ENCODE data around the gene NFE2L3.
"Not testable (repeated sequence)": the region's sequence is repeated elsewhere in the genome, so short reads cannot be mapped to it uniquely, and the experiment has no call there.

NFE2L3 gene

GRCh38 chr7:26188206-26188956 is 36.4 kb downstream of the NFE2L3 start:
- DNase-seq: no peak

GRCh38 chr7:26188957-26189541 is 37.1 kb downstream of the NFE2L3 start:
- no peak for DNase-seq

- DNase-seq: no peak
Measured at GRCh38 chr7:26189697-26190096, 37.7 kb downstream of the NFE2L3 start.

GRCh38 chr7:26190417-26190869 is 38.4 kb downstream of the NFE2L3 start:
- no peak for DNase-seq

- no peak for DNase-seq
Measured at GRCh38 chr7:26191233-26191973, 39.4 kb downstream of the NFE2L3 start.

- DNase-seq: no peak
Measured at GRCh38 chr7:26191974-26192479, 40.0 kb downstream of the NFE2L3 start.

- peak in 1 of 3 donors; percentile 38 for DNase-seq
Measured at GRCh38 chr7:26192485-26193087, 40.6 kb downstream of the NFE2L3 start.

- no peak for DNase-seq
Measured at GRCh38 chr7:26193432-26194207, 41.6 kb downstream of the NFE2L3 start.

GRCh38 chr7:26194764-26195163 is 42.8 kb downstream of the NFE2L3 start:
- not testable (repeated sequence) for DNase-seq

- peak in 1 of 3 donors; percentile 28 for DNase-seq
Measured at GRCh38 chr7:26195182-26195581, 43.2 kb downstream of the NFE2L3 start.

- DNase-seq: peak; percentile 60 to 63 (median 61)
Measured at GRCh38 chr7:26195867-26196657, 44.1 kb downstream of the NFE2L3 start.

- DNase-seq: peak; percentile 64 to 94 (median 90)
Measured at GRCh38 chr7:26197153-26198115, 45.4 kb downstream of the NFE2L3 start.

- DNase-seq: peak; percentile 53 to 73 (median 71)
Measured at GRCh38 chr7:26198133-26198780, 46.3 kb downstream of the NFE2L3 start.

- DNase-seq: no peak
Measured at GRCh38 chr7:26198781-26199169, 46.8 kb downstream of the NFE2L3 start.

- peak; percentile 75 to 77 (median 77) for DNase-seq
Measured at GRCh38 chr7:26199301-26200037, 47.5 kb downstream of the NFE2L3 start.

- peak; percentile 70 to 87 (median 79) for DNase-seq
Measured at GRCh38 chr7:26200038-26200443, 48.0 kb downstream of the NFE2L3 start.

- DNase-seq: peak; percentile 96 to 99 (median 96)
Measured at GRCh38 chr7:26200444-26201246, 48.6 kb downstream of the NFE2L3 start, which contains the start of gene HNRNPA2B1. Gene HNRNPA2B1, minus strand, starts transcription at chr7:26200746. Its CDS starts 169 bp downstream, at chr7:26200577.
